Measurements from ENCODE around the gene CDHR5. TPM values are rescaled to one million over a fixed set of nuclear protein-coding genes. Genes with fewer than 3 reads are reported as not detected.

CDHR5 gene
- total RNA-seq, 2 experiments from 2014 or later = not detected

Small RNAs within 50 kb of the gene (microRNA-seq; reads per million reads assigned to microRNA genes)
- gene MIR210 (ENCODE audit: borderline microRNAs expressed) = 39.4 reads per million, percentile 59 among the genes with 10 or more reads in this experiment

Other genes with a start within 250 kb of the CDHR5 start
- under 1 TPM in 1 of 2 experiments, not detected in 1; 0.62 TPM for gene PKP3, start 230.7 kb downstream of the CDHR5 start, total RNA-seq
- gene SIGIRR, start 210.0 kb downstream of the CDHR5 start, total RNA-seq = 100 to 1,000 TPM; 270 to 294 TPM
- 10 to 100 TPM; 84.0 to 86.7 TPM for gene ANO9, start 182.9 kb downstream of the CDHR5 start, total RNA-seq
- 10 to 100 TPM; 18.9 to 21.8 TPM for gene PTDSS2, start 174.7 kb downstream of the CDHR5 start, total RNA-seq
- gene RNH1, start 117.7 kb downstream of the CDHR5 start, total RNA-seq = 100 to 1,000 TPM; 134 to 145 TPM
- 10 to 100 TPM; 25.2 to 25.5 TPM for gene HRAS, start 89.4 kb downstream of the CDHR5 start, total RNA-seq
- 1 to 10 TPM; 3.2 TPM for gene LRRC56, start 87.4 kb downstream of the CDHR5 start, total RNA-seq
- gene LMNTD2, start 64.2 kb downstream of the CDHR5 start, total RNA-seq = 1 to 10 TPM; 4.2 to 5.6 TPM
- 10 to 100 TPM; 11.8 to 15.3 TPM for gene RASSF7, start 64.0 kb downstream of the CDHR5 start, total RNA-seq
- gene PHRF1, start 48.5 kb downstream of the CDHR5 start, total RNA-seq = 10 to 100 TPM; 43.2 to 44.9 TPM
- gene IRF7, start 9.0 kb downstream of the CDHR5 start, total RNA-seq = 100 to 1,000 TPM; 102 to 106 TPM
- not detected for gene SCT, start 2.2 kb upstream of the CDHR5 start, total RNA-seq
- gene DRD4, start 12.3 kb upstream of the CDHR5 start, total RNA-seq = under 1 TPM; 0.72 to 0.79 TPM
- gene DEAF1, start 70.3 kb upstream of the CDHR5 start, total RNA-seq = 100 to 1,000 TPM; 131 to 139 TPM
- 10 to 100 TPM; 24.8 to 25.2 TPM for gene TMEM80, start 70.9 kb upstream of the CDHR5 start, total RNA-seq
- gene EPS8L2, start 81.3 kb upstream of the CDHR5 start, total RNA-seq = 10 to 100 TPM in 1 of 2 experiments, 1 to 10 TPM in 1; 9.6 to 12.2 TPM
- gene TALDO1, start 122.5 kb upstream of the CDHR5 start, total RNA-seq = 10 to 100 TPM; 30.2 to 31.0 TPM
- 10 to 100 TPM; 21.2 to 22.6 TPM for gene GATD1, start 152.5 kb upstream of the CDHR5 start, total RNA-seq
- not detected for gene CEND1, start 165.1 kb upstream of the CDHR5 start, total RNA-seq
- gene SLC25A22, start 173.3 kb upstream of the CDHR5 start, total RNA-seq = 10 to 100 TPM; 11.6 to 15.7 TPM
- 10 to 100 TPM; 21.2 to 29.6 TPM for gene PIDD1, start 180.3 kb upstream of the CDHR5 start, total RNA-seq
- gene RPLP2, start 185.0 kb upstream of the CDHR5 start, total RNA-seq = 1,000 to 10,000 TPM; 5,702 to 5,720 TPM
- 100 to 1,000 TPM; 210 to 234 TPM for gene PNPLA2, start 194.0 kb upstream of the CDHR5 start, total RNA-seq
- gene CRACR2B, start 203.0 kb upstream of the CDHR5 start, total RNA-seq = under 1 TPM; 0.30 to 0.81 TPM
- gene CD151, start 208.0 kb upstream of the CDHR5 start, total RNA-seq = 10 to 100 TPM in 1 of 2 experiments, 1 to 10 TPM in 1; 8.7 to 11.9 TPM
- gene POLR2L, start 217.6 kb upstream of the CDHR5 start, total RNA-seq = 10 to 100 TPM; 22.8 to 26.2 TPM
- gene TSPAN4, start 217.9 kb upstream of the CDHR5 start, total RNA-seq = 1 to 10 TPM; 2.1 to 2.2 TPM